OCI-LY7 (cell line): ENCODE measurements around the gene WFS1. TPM values are rescaled to one million over a fixed set of nuclear protein-coding genes. Genes with fewer than 3 reads are reported as not detected.

Source experiments
- BruUV-seq: library from RNA; stranded (reverse); fragments of 400-500 nt; replicated peaks from 2 replicates; lab custom pipeline; 2021; lab: Mats Ljungman, UMichigan
- CTCF ChIA-PET: fragments of 300-600 bp; sonication (Branson Sonifier 250); formaldehyde crosslinking; loops from one replicate; lab custom pipeline; 2022; ENCODE audit warnings: antibody characterized with exemption; ENCODE audit not compliant: unreplicated experiment; lab: Charles Lee
- POLR2A ChIA-PET: fragments of 300-600 bp; sonication (Branson Sonifier 250); formaldehyde crosslinking; loops from one replicate; lab custom pipeline; 2022; ENCODE audit warnings: antibody characterized with exemption; lab: Charles Lee
- DNase-seq: peaks from one replicate; pipeline ENCODE4 v3.0.0-alpha.2; 2015; ENCODE audit warnings: low spot score
- H2AFZ ChIP-seq: fragments of 200-600 bp; sonication (generic), shearing (Covaris generic); 2 replicates; pipeline ENCODE4 v1.6.1; 2014; ENCODE audit warnings: mild to moderate bottlenecking, antibody characterized with exemption, low read length, moderate library complexity
- H3K27ac ChIP-seq: fragments of 200-600 bp; sonication (generic); 2 replicates; pipeline ENCODE4 v1.5.1; 2014; ENCODE audit warnings: mixed run types, low read depth, mild to moderate bottlenecking, moderate library complexity, low read length, inconsistent platforms; ENCODE audit not compliant: poor library complexity, severe bottlenecking
- H3K36me3 ChIP-seq: fragments of 200-600 bp; sonication (generic); 2 replicates; pipeline ENCODE4 v1.6.1; 2014; ENCODE audit warnings: mild to moderate bottlenecking, antibody characterized with exemption, low read length, moderate library complexity, mixed read lengths; ENCODE audit not compliant: insufficient read depth
- H3K4me1 ChIP-seq: fragments of 200-600 bp; sonication (generic); 2 replicates; pipeline ENCODE4 v1.5.1; 2014; ENCODE audit warnings: mild to moderate bottlenecking, low read length; ENCODE audit not compliant: insufficient read depth, poor library complexity, severe bottlenecking
- H3K4me2 ChIP-seq: fragments of 200-600 bp; sonication (generic); 2 replicates; pipeline ENCODE4 v1.6.1; 2014; ENCODE audit warnings: mild to moderate bottlenecking, low read length
- H3K4me3 ChIP-seq: fragments of 200-600 bp; sonication (generic); 2 replicates; pipeline ENCODE4 v1.5.1; 2014; ENCODE audit warnings: mild to moderate bottlenecking, low read depth, low read length; ENCODE audit not compliant: poor library complexity, severe bottlenecking
- H3K79me2 ChIP-seq: fragments of 200-600 bp; sonication (generic); 2 replicates; pipeline ENCODE4 v1.6.1; 2016; ENCODE audit warnings: low read depth, mild to moderate bottlenecking, low read length, moderate library complexity, mixed read lengths; ENCODE audit not compliant: insufficient read depth
- H3K9me2 ChIP-seq: fragments of 200-600 bp; sonication (generic); 2 replicates; pipeline ENCODE4 v1.6.1; 2016; ENCODE audit warnings: mild to moderate bottlenecking, low read length, mixed read lengths; ENCODE audit not compliant: insufficient read depth
- H3K9me3 ChIP-seq: fragments of 200-600 bp; sonication (generic); 2 replicates; pipeline ENCODE4 v1.6.1; 2014; ENCODE audit warnings: mild to moderate bottlenecking, mixed run types, low read length, mixed read lengths
- H4K20me1 ChIP-seq: fragments of 200-600 bp; sonication (generic); 2 replicates; pipeline ENCODE4 v1.6.1; 2014; ENCODE audit warnings: mild to moderate bottlenecking, antibody characterized with exemption, low read length, moderate library complexity, mixed read lengths; ENCODE audit not compliant: insufficient read depth
- EZH2phosphoT487 ChIP-seq: fragments of 200-600 bp; sonication (generic); IDR thresholded peaks from 2 replicates; pipeline ENCODE4 v1.6.1; 2018; ENCODE audit warnings: low read depth, borderline replicate concordance, mild to moderate bottlenecking, mixed run types, antibody characterized with exemption, low read length, moderate library complexity, mixed read lengths
- intact Hi-C: fragments of 100-400 bp; cut with micrococcal nuclease; formaldehyde crosslinking; loops from one replicate; pipeline ENCODE4 v1.10.0; 2022; ENCODE audit not compliant: unreplicated experiment
- total RNA-seq, 2 experiments: library from RNA; depleted of rRNA in 1 of 2; stranded (reverse); fragments of >200 nt in 1 of 2; shearing (Covaris generic) in 1 of 2; gene quantifications; 2 replicates each; pipeline ENCODE4 v1.2.3, GENCODE V29; 2014 to 2022
- TF ChIP-seq, protein P1 (sequence below): fragments of 200-600 bp; sonication (generic); conservative IDR thresholded peaks from 2 replicates; pipeline ENCODE4 v1.5.1; 2014; ENCODE audit warnings: mild to moderate bottlenecking, antibody characterized with exemption, low read length, moderate library complexity, mixed read lengths

Gene WFS1
- total RNA-seq, 2 experiments from 2014 or later, result 6.1 to 14.5 TPM

DNA sequence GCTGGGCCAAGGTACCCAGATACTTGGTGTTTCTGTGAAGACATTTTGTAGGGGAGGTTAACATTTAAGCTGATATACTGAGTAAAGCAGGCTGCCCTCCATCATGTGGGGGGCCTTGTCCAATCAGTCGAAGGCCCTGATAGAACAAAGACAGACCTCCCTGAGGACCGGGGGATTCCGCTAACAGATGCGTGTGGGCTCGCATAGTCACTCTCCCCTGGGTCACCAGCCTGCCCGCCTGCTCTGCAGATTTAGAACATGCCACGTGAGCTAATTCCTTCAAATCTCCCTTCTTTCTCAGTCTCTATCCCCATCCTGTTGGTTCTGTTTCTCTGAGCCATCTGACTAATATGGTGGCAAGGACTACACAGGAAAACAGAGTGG lies 60.7 kb downstream of the WFS1 start:
- Histone ChIP-seq H3K79me2 (no peaks in the 10 kb centered on the region), H3K9me3 (0 out of 2 replicates have a peak, but pooled peaks cover 6% of the 10 kb centered on the region), H3K4me2 (no peak overlapping the region), H3K4me1 (no peaks in the 10 kb centered on the region), H3K27ac (no peak overlapping the region), H2AFZ (no peak overlapping the region), H4K20me1 (no peaks in the 10 kb centered on the region), H3K36me3 (no peaks in the 10 kb centered on the region), H3K9me2 (no peaks in the 10 kb centered on the region), H3K4me3 (no peak overlapping the region)
- CTCF ChIA-PET, result no interaction called here
- POLR2A ChIA-PET, result no interaction called here
- BruUV-seq, result no TSS peak
- DNase-seq, result no peak
- TF ChIP-seq EZH2phosphoT487, result no peak
- TF ChIP-seq, protein P1, sequence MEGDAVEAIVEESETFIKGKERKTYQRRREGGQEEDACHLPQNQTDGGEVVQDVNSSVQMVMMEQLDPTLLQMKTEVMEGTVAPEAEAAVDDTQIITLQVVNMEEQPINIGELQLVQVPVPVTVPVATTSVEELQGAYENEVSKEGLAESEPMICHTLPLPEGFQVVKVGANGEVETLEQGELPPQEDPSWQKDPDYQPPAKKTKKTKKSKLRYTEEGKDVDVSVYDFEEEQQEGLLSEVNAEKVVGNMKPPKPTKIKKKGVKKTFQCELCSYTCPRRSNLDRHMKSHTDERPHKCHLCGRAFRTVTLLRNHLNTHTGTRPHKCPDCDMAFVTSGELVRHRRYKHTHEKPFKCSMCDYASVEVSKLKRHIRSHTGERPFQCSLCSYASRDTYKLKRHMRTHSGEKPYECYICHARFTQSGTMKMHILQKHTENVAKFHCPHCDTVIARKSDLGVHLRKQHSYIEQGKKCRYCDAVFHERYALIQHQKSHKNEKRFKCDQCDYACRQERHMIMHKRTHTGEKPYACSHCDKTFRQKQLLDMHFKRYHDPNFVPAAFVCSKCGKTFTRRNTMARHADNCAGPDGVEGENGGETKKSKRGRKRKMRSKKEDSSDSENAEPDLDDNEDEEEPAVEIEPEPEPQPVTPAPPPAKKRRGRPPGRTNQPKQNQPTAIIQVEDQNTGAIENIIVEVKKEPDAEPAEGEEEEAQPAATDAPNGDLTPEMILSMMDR, result no peak
- intact Hi-C loops, result loop anchor here (5.0 kb wide), 1 partner anchor 217 kb away; no protein-coding TSS in a partner anchor

DNA sequence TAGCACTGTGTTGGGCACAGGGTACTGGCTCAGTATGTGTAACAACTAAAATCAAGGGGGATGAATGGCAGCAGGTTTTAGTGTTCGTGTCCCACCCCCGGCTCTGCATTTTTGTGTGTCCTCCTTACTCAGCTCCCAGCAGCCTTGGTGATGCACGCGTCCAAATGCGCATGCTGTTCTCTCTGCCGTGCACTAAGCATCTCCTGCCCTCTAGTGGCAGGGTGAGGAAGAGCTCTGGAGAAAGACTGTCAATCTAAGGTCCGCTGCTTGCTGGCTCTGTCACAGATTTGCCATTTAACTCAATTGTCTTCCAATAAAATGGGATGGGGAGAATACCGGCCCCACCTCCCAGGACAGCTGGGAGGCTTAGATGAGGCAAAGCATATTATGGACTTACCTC lies 61.4 kb downstream of the WFS1 start:
- peak; percentile 56 for DNase-seq
- no peak overlapping the region for H3K4me3 ChIP-seq
- no TSS peak for BruUV-seq
- 0 out of 2 replicates have a peak, but pooled peaks cover 6% of the 10 kb centered on the region for H3K9me3 ChIP-seq
- intact Hi-C loops, result loop anchor here (1.0 to 5.0 kb wide), 2 partner anchors 81 to 216 kb away; no protein-coding TSS in a partner anchor
- H3K4me1 ChIP-seq, result no peaks in the 10 kb centered on the region
- TF ChIP-seq EZH2phosphoT487, result no peak
- TF ChIP-seq, protein P1, result peak; percentile 87
- no peaks in the 10 kb centered on the region for H4K20me1 ChIP-seq
- CTCF ChIA-PET, result no interaction called here
- no peaks in the 10 kb centered on the region for H3K36me3 ChIP-seq
- H3K9me2 ChIP-seq, result no peaks in the 10 kb centered on the region
- no peak overlapping the region for H2AFZ ChIP-seq
- H3K27ac ChIP-seq, result no peak overlapping the region
- H3K79me2 ChIP-seq, result no peaks in the 10 kb centered on the region
- no peak overlapping the region for H3K4me2 ChIP-seq
- POLR2A ChIA-PET, result no interaction called here

DNA sequence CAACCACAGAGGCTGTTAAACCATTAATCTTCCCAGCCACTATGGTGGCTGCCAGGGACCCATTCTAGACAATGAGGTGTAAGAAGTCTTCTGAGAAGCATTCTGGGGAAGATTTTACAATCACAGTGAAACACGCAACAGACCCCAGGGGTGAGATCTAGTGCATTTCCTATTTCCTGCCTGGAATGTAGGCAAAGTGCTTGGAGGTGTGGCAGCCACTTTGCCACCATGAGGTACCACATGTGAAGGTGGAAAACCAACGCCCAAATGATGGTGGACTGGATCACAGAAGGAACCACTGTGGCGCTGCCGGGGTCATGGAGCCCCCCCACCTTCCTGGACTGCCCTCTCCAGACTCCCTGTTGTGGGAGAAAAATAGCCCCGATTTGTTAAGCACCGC lies 61.8 kb downstream of the WFS1 start:
- Histone ChIP-seq H3K79me2 (no peaks in the 10 kb centered on the region), H3K4me2 (no peak overlapping the region), H3K36me3 (no peaks in the 10 kb centered on the region), H3K4me1 (no peaks in the 10 kb centered on the region), H4K20me1 (no peaks in the 10 kb centered on the region), H2AFZ (no peak overlapping the region), H3K9me2 (no peaks in the 10 kb centered on the region), H3K4me3 (no peak overlapping the region), H3K9me3 (0 out of 2 replicates have a peak, but pooled peaks cover 6% of the 10 kb centered on the region), H3K27ac (no peak overlapping the region)
- no TSS peak for BruUV-seq
- intact Hi-C loops, result loop anchor here (1.0 to 5.0 kb wide), 2 partner anchors 81 to 216 kb away; no protein-coding TSS in a partner anchor
- no peak for DNase-seq
- CTCF ChIA-PET, result no interaction called here
- TF ChIP-seq, protein P1, result no peak
- TF ChIP-seq EZH2phosphoT487, result no peak
- POLR2A ChIA-PET, result no interaction called here
